ENCODE measurements around the gene RAD51AP2. TPM values are rescaled to one million over a fixed set of nuclear protein-coding genes. Genes with fewer than 3 reads are reported as not detected.

Gene RAD51AP2
- total and polyA plus RNA-seq, 10 of the 15 experiments (the other 5 are each of a cell fraction or from before 2014, with no cell fraction given) = under 0.01 to 0.02 TPM; not detected in 8

GRCh38 chr2:17497718-17498117 lies 20.5 kb downstream of the RAD51AP2 start:
- DNase-seq (ENCODE audit: low read depth, low spot score) = no peak
- 0% methylated on average over 1 of the region's 1 CpG for WGBS (ENCODE audit: insufficient coverage, insufficient replicate concordance, low lambda C conversion rate, missing lambda C conversion rate)
- H3K9me3 ChIP-seq (replicated peaks; ENCODE audit: control insufficient read depth, insufficient read depth, low read length) = no peaks in the 10 kb centered on the region
- H3K4me2 ChIP-seq (ENCODE audit: control insufficient read depth, insufficient read depth) = no peak overlapping the region
- no peaks in the 10 kb centered on the region for H3K27me3 ChIP-seq (replicated peaks in 1 of 2; ENCODE audit: control insufficient read depth in 2 of 2, insufficient read depth in 2 of 2, low read length in 1 of 2)
- intact Hi-C loops (cut with micrococcal nuclease; ENCODE audit: unreplicated experiment) = no loop called here
- no peak for ATAC-seq
- no TSS peak for BruUV-seq (replicated peaks)
- H2AFZ ChIP-seq (ENCODE audit: control insufficient read depth, low read depth, low read length) = no peak overlapping the region
- H3K9ac ChIP-seq (ENCODE audit: control insufficient read depth, insufficient read depth, low read length) = no peak overlapping the region
- ChIA-PET CTCF (interaction anchor here (0.9 kb wide), 1 partner anchor 173 kb away, joined by 3 read pairs; no protein-coding TSS in a partner anchor), POLR2A (no interaction called here), SMC1A (ENCODE audit: uncharacterized antibody, unreplicated experiment) (interaction anchor here (1.2 kb wide), 1 partner anchor 12 kb away, joined by 7 read pairs; no protein-coding TSS in a partner anchor), RAD21 (ENCODE audit: unreplicated experiment) (no interaction called here)
- no peaks in the 10 kb centered on the region for H4K20me1 ChIP-seq (ENCODE audit: control insufficient read depth, insufficient read depth)
- no peak overlapping the region for H3K4me3 ChIP-seq
- no peaks in the 10 kb centered on the region for H3K4me1 ChIP-seq (ENCODE audit: control insufficient read depth, insufficient read depth, low read length)
- no peaks in the 10 kb centered on the region for H3K36me3 ChIP-seq (ENCODE audit: control insufficient read depth in 2 of 2, insufficient read depth in 2 of 2, low read length in 1 of 2)
- in situ Hi-C loops (cut with MboI) = no loop called here
- no peak overlapping the region for H3K27ac ChIP-seq (ENCODE audit: control insufficient read depth, insufficient read depth)
- FAIRE-seq = no peak
- H3K79me2 ChIP-seq (ENCODE audit: control insufficient read depth, insufficient read depth, low read length) = no peaks in the 10 kb centered on the region
- TF ChIP-seq FOS (IDR thresholded peaks at IDR 0.05; ENCODE audit: borderline replicate concordance, extremely low read depth, insufficient read length) (no peak), EGR1 (IDR thresholded peaks at IDR 0.05; ENCODE audit: borderline replicate concordance in 1 of 2, low read depth in 2 of 2, low read length in 2 of 2) (no peak), ZNF687 (IDR thresholded peaks at IDR 0.05) (no peak), ZBED1 (IDR thresholded peaks at IDR 0.05; ENCODE audit: borderline replicate concordance) (no peak), SMARCA5 (IDR thresholded peaks at IDR 0.05) (no peak), SIN3A (IDR thresholded peaks at IDR 0.05; ENCODE audit: low read depth, low read length) (no peak), SP1 (IDR thresholded peaks at IDR 0.05; ENCODE audit: low read depth, low read length) (no peak), PRDM15 (CRISPR knock-in tag; IDR thresholded peaks at IDR 0.05) (no peak), MTA2 (IDR thresholded peaks at IDR 0.05; ENCODE audit: low read depth) (no peak), SIX5 (IDR thresholded peaks at IDR 0.05; ENCODE audit: low read depth, low read length, severe bottlenecking) (no peak), SUZ12 (IDR thresholded peaks at IDR 0.05; ENCODE audit: unreplicated experiment) (no peak), MEF2A (IDR thresholded peaks at IDR 0.05; ENCODE audit: insufficient read depth, low read depth, low read length) (no peak), ZBTB33 (IDR thresholded peaks at IDR 0.05) (no peak), RELB (IDR thresholded peaks at IDR 0.05; ENCODE audit: low read depth) (no peak)
